ENCODE data around the gene DYRK3.

Gene DYRK3

DNA sequence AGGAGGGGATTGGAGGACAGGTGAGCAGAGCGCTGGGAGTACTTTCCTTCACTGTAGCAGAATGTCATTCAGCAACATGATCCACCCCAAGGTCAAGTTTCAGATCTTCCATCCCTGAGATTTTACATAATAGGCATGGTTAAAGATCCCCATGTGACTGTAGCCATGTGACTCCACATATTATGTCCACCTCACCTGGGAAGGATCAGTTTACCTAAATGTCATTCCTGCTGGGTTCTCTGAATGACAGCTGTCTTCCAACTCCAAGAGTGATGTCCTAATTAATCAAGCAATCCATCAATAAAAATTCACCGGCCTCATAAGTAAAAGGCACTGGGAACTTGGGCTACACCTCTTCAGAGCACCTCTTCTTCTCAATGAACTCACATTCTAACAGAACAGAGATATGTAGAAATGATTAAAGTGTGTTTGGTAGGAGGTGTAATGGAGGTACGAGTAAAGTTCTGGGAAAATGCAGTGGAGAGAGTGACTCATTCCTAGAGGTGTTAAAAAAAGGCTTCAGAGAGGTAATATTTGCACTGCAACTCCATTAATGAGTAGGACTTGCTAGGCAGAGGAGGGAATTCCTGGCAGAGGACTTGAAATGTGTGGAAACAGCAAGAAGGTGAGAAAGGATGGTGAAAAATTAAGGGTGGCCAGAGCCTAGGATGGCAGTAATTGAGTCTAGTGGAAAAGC, 27.2 kb downstream of the DYRK3 start:
- DNase-seq = no peak

DNA sequence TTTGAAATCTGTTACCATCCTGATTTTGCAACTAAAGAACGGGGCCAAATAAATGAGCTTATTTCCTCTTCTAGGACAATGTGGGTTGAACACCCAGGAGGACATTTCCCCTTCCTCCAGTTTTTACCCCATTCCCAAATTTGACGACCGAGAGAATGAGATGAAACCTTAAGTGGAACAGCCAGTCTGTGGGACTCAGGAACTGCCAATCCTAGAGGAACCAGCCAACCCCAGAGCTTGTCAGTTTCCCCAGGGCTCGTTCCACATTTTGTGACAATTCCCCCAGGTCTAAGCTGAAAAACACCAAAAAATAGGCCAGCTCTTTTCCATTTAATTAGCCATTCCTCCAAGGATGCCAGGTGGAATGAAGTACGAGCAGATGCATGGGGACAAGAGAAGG, 28.0 kb downstream of the DYRK3 start:
- DNase-seq = no peak

DNA sequence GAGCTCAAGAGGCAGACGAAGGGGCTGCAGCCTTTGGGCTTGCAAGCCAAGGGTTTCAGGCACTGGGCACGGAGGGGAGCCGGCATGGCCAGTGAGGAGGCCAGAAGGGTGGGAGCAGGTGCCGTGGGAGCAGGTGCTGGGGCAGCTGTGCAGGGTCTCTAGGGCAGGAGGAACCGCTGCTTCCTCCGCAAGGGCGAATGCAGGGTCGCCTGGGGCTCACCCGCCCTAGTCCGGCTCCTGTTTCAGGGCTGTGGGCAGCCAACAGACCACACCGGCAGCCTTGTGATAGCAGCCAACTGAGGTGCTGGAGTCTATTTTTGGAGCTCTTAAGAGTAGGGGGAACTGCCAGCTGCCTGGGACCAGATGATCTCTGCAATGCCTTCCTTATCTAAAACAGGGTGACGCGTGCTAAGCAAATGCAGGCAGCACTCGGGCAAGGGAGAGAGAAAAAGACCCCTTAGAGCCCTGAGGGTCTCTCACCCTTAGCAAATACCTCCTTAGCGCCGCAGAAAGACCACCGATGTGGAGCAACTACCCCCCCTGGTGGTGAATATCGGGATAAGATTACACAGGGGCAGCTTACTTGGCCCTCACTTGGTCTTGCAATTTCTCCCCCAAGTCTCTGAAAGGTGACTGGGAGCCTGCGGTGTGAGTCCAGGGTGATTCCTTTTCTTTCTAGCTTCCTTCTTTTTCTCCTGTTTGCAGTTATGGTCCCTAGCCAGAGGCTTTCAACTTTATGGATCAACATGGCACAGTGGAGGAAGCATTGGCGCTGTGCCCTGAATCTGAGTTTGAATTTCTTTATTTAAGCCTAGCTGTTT, 28.7 kb downstream of the DYRK3 start:
- DNase-seq = peak; percentile 76

DNA sequence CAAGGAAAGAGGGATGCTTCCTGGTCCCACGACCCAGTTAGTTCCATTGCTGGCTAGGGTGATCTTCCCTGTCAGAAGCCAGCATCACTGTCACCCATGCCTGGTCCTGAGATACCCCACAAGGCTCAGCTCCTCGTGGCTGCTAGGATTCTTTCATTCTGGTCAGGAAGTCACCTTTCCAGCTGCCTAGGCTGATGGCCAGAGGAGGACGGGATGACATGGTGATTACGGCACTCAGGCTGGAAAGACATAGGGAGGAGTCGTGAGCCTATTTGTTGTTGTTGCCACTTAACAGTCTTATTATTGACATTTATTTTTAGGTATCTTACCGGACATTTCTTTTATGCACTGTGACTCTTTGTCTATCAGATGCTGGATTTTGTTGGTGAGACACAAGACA, 29.4 kb downstream of the DYRK3 start:
- no peak for DNase-seq

DNA sequence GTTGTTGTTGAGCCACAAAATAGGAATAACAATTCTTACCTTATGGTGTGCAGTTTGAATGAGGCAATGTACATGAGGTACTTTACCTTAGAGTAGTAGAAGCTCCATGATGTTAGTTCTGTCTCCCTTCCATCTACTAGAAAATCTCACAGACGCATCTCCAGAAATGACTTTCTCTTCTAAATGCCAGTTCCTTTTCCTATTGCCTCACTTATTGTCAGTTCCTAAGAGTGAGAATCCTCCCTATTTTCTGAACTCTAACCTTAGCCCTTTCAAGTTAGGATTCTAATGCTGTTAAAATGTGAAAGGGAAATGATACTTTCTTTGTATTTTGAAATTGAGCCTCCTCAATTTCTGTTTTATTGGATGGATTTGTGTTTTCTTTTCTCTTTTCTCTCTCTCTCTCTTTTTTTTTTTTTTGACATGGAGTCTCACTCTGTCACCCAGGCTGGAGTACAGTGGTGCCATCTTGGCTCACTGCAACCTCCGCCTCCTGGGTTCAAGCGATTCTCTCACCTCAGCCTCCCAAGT, 30.8 kb downstream of the DYRK3 start:
- DNase-seq = no peak

DNA sequence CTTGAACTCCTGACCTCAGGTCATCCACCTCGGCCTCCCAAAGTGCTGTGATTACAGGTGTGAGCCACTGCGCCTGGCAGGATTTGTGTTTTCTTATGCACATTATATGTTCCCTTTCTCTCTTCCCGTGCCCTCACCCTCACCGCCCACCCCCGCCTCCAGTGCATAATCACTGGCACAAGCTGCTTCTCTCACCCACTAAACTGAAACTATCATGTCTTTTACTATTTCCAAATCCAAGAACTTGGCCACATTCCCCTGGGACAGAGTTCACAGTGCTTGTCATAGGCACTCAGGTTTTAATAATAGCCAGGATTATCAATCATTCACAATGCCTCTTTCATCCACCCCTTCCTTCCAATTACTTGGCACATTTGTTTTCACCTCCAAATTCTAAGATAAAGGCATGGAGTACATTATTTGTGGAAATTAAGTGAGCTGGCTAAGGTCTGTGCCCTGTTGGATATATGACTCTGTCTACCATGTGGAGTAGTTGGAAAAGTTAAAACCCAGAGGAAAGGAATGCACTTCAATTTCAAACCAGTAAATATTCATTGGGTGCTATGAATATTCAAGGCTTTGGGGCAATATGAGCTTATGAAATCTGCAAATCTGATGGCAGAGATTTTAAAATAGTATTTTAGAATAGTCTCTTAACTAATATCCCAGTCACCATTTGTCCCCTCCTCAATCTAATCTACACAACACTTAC, 31.8 kb downstream of the DYRK3 start:
- no peak for DNase-seq

DNA sequence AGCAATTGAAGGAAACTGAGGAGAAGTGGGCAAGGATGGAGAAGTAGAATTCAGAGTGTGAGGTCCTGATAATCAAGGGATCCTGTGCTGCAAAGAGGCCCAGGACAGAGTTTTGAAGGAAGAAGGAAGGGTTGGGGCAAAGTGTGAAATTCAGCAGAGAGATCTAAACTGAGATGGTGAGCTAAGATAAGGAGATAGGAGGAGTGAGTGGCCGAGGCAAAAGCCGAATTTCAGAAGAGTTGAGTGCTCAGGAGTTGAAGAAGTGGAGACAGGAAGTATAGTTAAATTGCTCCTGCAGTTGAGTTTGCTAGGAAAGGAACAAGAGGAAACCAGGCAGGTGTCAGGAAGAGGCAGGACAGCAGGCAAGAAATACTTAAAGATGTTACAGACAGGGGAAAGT, 33.0 kb downstream of the DYRK3 start:
- DNase-seq = no peak

DNA sequence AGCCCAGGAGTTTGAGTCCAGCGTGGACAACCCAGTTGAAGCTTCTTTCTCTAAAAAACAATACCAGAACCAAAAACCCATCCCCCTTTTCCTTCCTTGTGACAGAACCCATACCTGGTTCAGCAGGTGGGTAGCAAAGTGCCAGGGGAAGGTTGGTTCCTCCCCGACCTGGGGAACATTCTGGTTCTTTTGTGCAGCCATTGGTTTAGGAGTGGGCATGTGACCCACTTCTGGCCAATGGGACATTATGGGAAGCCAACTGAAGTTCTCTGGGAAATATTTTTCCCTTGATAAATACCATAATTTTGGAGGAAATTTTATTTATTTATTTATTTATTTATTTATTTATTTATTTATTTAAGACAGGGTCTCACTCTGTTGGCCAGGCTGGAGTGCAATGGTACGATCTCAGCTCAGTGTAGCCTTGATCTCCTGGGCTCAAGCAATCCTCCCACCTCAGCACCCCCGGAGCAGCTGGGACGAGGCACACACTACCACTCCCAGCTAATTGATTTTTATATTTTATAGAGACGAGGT, 33.6 kb downstream of the DYRK3 start:
- no peak for DNase-seq

DNA sequence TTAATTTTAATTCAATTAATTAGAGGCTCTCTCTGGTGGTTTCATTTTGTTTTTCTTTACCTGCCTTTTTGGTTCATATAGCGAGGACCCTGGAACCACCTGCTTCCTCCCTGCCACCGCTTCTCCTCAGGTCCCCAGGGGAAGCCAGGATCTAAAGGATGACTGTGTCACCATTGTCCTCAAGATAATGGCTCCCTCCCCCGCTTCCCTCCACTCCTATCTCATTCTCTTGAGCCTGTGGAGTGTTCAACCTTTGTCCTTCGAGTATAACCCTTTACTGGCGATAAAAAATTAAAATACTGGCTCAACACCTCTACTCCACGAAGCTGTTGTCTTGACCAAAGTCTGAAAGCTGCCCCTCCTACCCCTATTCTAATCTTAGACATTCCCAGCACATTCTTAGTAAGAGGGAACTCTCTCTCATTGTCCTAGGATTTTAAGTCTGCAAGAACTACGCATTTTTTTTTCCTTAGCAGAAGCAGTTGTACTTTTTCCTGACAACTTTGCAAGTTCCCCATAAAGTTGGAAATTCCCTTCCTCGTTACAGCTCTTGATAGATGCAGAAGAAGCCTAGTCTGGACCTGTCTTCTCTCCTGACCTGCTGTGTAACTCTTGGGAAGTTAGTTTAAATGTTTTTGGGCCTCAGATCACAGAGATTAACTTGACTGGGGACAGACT, 36.8 kb downstream of the DYRK3 start:
- no peak for DNase-seq

DNA sequence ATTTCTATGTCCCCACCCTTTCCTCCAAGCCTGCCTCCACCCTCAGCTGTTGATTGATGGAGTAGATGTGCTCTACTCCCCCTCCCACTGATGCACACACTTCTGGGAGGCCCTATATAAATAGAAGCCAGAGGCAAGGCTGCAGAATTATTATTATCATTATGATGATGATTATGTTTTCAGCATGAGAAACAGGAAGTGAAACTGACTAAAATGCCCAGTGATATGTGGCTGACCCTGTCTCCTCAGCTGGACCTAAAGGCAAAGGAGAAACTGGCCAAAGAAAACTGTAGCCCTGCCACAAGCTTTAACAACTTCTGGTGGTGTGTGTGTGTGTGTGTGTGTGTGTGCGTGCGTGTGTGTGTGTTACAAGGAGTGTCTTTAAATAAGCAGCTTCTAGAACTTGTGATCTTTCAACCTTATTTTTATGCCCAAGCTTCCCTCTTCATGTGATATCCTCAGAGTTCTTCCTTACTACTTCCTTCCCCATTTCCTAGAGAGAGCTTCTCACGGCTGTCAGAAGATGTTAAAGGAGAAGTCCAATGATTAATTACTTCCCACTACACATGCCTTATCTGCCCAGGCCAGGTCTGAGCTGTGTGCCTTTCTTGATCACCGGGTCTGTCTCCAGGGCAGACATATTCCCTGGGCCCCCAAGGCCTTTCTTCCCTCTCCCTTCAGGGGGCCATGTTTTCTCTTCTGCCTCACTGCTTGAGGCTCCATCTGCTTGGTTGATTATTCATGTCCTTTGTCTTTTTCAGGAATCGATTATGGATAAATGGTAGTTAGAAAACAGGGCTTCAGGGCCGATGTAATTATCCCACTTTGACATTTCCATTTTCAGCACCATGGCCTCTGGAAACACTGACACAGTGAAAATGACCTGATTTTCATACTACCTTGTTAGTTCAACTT, 37.8 kb downstream of the DYRK3 start:
- DNase-seq = no peak

DNA sequence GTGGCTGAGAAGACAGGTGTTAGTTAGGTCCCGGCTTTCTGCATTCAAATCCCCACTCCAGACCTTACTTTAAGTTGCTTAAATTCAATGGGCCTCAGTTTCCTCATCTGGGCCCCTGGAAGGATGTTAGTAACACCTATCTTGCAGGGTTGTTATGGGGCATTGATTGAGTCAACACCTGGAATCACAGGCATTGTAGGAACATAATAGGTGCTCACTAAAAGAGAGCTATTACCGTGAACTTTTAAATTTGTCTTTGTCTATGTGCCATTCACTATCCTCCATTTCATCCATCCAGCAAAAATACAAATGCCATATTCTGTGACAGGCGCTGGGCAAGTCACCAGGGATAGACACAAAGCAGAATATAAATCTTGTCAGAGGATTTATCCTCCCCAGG, 38.9 kb downstream of the DYRK3 start:
- DNase-seq = no peak

DNA sequence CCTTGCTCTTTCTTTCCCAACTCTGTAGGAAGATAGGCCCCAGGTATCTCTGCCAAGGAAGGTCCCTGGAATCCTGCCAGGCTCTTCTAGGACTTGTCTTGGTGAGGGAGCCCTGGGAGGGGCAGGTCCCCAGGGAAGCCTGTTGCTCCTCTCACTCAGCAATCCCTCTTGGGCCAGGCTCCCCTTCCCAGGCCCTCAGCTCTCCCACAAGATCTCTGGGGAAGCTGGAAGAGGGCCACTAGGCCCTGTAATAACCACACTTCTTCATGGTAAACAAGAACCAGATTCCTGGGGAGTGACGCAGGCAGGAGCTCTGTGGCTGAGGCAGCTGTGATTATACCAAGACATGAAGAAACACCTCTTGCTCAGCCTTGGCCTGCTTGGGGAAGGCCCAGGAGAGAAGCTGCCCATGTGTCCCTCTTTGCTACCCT, 39.4 kb downstream of the DYRK3 start:
- no peak for DNase-seq

DNA sequence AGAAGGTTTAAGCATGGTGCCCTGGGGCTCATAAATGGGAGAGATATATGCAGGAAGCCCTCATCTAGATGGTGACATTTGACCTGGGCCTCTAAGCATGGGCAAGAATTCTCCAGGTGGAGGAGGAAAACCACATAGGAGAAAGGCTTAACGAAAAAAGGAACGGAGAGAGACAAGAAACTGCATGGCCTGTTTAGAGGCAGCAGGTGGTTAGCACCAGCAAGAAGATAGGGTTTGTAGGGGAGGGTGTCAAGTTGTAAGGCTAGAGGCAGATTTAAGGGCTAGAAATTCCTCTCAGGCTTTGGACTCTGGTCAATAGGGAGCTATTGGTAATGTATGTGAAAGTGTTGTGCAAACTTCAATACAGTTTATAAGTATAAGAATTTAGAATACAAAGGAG, 41.2 kb downstream of the DYRK3 start:
- no peak for DNase-seq

DNA sequence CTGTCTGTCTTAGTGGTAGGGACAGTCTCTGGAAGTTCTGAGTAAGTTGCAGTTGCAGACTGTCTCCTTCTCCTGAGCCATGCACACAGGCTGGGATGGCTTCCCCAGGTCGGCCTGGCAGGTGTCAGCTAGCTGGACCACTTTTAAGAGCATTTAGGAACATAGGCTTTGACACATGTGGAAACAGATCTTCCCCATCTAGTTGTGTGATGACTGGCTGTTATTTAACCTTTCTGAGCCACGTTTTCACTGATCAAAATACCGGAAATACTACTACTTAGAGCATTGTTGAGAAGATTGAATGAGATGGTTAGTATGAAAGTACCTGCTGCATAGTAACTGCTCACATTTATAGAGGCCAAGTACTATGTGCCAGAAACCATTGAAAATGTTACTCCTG, 43.2 kb downstream of the DYRK3 start:
- no peak for DNase-seq

DNA sequence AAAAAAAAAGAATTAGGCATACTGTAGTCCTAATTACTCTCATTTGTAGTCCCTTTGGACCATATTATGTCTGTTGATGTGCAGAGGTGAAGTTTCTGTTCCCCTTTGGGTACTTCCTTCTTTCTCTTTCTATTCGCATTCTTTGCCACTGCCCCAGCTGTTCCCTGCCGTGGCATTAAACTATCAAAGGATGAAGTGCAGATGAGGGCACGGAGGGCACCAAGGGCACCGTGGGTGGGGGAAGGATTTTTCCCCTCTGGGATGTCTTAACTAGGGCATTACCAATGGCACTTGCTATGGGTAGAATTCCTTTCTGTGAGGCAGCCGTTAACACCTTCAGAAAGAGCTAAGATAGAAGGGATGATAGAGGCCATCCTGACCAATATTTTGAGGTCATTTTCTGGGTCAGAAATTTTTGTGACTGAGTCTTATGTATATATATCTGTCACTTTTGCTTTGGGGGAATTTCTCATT, 44.4 kb downstream of the DYRK3 start:
- no peak for DNase-seq

DNA sequence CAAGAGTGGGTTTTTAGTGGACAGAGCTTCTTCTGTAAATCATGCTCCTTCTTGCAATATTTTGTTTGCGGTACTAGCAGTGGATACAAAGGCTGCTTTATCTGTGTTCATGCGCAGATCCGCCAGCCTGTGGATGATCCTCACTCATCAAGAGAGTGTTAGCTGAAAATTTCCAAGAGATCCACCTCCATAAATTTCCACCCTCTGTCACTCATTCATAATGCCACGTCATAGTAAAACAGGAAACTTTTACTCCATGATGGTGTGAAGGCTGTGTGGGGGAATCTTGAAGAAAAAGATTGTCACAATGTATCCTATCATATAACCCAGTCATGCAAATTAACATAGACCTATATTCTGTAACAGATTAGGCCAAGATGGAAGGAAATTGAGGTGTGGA, 44.9 kb downstream of the DYRK3 start:
- no peak for DNase-seq

DNA sequence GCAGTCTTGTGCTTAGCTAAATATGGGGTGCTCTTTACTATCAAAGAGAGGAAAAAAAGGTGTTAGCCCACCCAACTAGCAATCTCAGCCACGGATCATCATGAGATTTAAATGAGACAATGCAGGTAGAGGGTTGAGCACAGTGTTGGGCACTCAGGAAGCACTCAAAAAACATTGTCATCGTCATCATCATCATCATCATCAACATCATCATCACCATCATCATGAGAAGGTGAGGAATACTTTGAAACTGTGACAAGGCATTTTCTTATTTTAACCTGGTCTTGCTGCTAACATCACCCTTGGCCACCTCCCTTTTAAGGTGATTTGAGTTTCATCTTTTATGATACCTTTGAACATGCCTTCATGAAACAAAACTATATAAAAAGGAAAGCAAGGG, 46.0 kb downstream of the DYRK3 start:
- no peak for DNase-seq

DNA sequence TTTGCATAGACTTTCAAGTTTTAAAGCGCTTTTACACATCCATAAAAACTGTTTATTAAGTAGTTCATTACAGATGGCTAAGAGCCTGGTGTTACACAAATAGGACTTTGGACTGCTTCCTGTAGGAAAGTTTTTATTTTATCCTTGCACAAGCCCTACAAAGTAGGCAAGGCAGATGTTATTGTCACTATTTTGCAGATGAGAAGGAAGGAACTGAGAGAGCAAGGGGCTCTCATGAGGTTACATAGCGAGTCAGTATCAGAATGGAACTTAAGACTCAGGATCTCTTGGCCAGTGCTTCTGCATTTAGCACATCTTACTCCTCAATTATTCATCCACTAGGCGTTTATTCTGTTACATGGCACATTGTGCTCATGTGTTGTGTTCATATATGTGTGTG, 46.8 kb downstream of the DYRK3 start:
- DNase-seq = no peak

DNA sequence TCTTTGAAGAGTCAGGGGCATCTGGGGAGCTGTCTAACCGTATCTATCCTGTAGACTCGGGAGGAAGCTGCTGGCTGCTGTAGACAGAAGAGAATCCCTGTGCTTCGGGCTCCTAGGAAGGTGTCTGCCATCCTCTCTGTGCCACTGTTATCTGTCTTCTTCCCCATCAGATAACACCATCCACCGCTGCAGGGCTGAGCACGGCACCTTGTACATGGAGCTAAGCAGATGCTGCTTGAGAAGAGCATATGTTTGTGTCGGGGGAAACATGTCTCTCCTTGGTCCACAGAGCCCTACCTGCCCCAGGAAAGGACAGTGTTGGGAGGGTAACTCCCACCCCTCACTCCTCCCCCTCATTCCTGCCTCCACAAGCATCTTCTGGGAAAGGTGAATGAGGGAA, 48.0 kb downstream of the DYRK3 start:
- DNase-seq = no peak

DNA sequence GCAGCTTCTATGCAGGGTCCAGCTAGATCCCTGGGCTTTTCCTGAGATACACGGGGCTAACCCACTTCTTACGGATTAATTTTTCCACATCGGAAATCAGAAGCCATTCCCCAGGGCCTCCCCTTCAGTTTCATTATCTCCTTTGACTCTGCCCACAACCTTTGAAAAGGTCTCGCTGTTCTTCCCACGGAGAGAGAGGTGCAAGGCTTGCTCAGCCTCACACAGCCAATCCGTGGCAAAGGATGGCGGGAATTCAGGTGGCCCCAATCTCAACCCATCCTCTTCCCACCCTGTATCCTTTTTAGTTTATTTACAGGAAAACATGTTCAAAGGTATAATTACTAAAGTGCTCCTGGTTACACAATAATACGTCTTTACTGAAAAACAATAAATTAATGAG, 48.7 kb downstream of the DYRK3 start:
- no peak for DNase-seq

All from CD4-positive, alpha-beta T cell treated with Interleukin-6 for 4 hours (primary cell).